ENCODE measurements around the gene SPTLC1. TPM values are rescaled to one million over a fixed set of nuclear protein-coding genes. Genes with fewer than 3 reads are reported as not detected.
A peak's percentile ranks its signal among the peaks of the same experiment; 100 is the strongest.
"Not testable (repeated sequence)": the region's sequence is repeated elsewhere in the genome, so short reads cannot be mapped to it uniquely, and the experiment has no call there.

Gene SPTLC1
- total and polyA plus RNA-seq, 9 donors, result 38.3 to 56.4 (median 42.5) TPM

GRCh38 chr9:92155221-92155620 is 40.0 kb upstream of the SPTLC1 start:
- peaks cover 4% of the 10 kb centered on the region for H3K4me1 ChIP-seq (ENCODE audit: control insufficient read depth, insufficient read depth, low read length)
- no peak overlapping the region for H3K27ac ChIP-seq (ENCODE audit: low read length)
- DNase-seq, result no peak
- H3K27me3 ChIP-seq (ENCODE audit: control insufficient read depth, insufficient read depth, low read length), result no peaks in the 10 kb centered on the region
- H3K36me3 ChIP-seq (ENCODE audit: control insufficient read depth, insufficient read depth, low read length), result no peaks in the 10 kb centered on the region
- H3K4me3 ChIP-seq (ENCODE audit: low read length), result no peak overlapping the region
- WGBS (ENCODE audit: insufficient coverage), result 100% methylated on average over 2 of the region's 12 CpGs
- H3K9me3 ChIP-seq (replicated peaks; ENCODE audit: control insufficient read depth, low read depth, low read length), result no peaks in the 10 kb centered on the region

- DNase-seq, result peak; percentile 56
- H3K9me3 ChIP-seq (replicated peaks; ENCODE audit: control insufficient read depth, low read depth, low read length), result not testable (repeated sequence)
Measured at GRCh38 chr9:92153466-92154415, 38.5 kb upstream of the SPTLC1 start.

DNA sequence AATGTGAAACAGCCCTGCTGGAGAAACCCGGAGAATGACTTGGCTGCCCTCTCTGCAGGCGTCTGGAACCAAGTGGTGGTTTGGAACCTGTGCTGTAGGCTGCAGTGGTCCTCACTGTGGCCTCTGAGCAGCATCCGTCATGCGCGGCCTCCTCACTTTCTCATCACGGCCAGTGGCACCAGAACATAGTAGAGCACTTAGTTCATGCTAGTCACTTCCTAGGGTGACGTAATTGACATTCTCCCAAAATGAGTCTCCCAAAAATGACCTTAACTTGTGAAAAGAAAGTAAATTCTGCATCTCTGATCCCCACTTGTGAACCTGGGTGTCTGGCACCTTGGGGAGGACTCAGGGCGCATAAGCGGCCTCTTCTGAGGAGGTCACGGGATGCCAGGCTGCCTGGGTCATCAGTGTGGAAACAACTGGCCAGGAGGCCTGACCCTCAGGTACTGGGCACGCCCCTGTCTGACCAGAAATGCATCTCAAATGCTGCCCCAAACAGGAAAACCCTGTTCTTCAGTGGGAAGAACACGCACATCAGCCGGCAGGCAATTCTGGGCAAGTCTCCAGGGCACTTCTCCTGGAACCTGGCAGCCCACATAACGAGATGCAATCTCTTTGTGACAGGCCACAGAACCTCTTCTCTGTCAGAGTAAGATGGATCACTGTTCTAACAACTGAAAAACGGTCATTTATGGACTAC is 36.6 kb upstream of the SPTLC1 start:
- Histone ChIP-seq H3K4me1 (ENCODE audit: control insufficient read depth, insufficient read depth, low read length) (peaks cover 12% of the 10 kb centered on the region), H3K9me3 (replicated peaks; ENCODE audit: control insufficient read depth, low read depth, low read length) (no peaks in the 10 kb centered on the region), H3K36me3 (ENCODE audit: control insufficient read depth, insufficient read depth, low read length) (no peaks in the 10 kb centered on the region), H3K27me3 (ENCODE audit: control insufficient read depth, insufficient read depth, low read length) (no peaks in the 10 kb centered on the region), H3K27ac (ENCODE audit: low read length) (no peak overlapping the region), H3K4me3 (ENCODE audit: low read length) (no peak overlapping the region)
- DNase-seq, result no peak
- 62% methylated on average over 9 of the region's 15 CpGs for WGBS (ENCODE audit: insufficient coverage)

More at GRCh38 chr9:92153466-92154415, 38.5 kb upstream of the SPTLC1 start:
- H3K27ac ChIP-seq (ENCODE audit: low read length); H3K4me3 ChIP-seq (ENCODE audit: low read length); H3K4me1 ChIP-seq (ENCODE audit: control insufficient read depth, insufficient read depth, low read length); H3K36me3 ChIP-seq (ENCODE audit: control insufficient read depth, insufficient read depth, low read length); H3K27me3 ChIP-seq (ENCODE audit: control insufficient read depth, insufficient read depth, low read length): not testable (repeated sequence)
- 52% methylated on average over 5 of the region's 10 CpGs for WGBS (ENCODE audit: insufficient coverage)

- H3K9me3 ChIP-seq (replicated peaks; ENCODE audit: control insufficient read depth, low read depth, low read length); H3K36me3 ChIP-seq (ENCODE audit: control insufficient read depth, insufficient read depth, low read length); H3K27me3 ChIP-seq (ENCODE audit: control insufficient read depth, insufficient read depth, low read length); DNase-seq; H3K4me3 ChIP-seq (ENCODE audit: low read length); H3K27ac ChIP-seq (ENCODE audit: low read length): not testable (repeated sequence)
- WGBS (ENCODE audit: insufficient coverage), result no CpG with 5 or more reads among the region's 7 CpGs
- H3K4me1 ChIP-seq (ENCODE audit: control insufficient read depth, insufficient read depth, low read length), result peaks cover 17% of the 10 kb centered on the region
Measured at GRCh38 chr9:92150501-92151470, 35.6 kb upstream of the SPTLC1 start.

- no peaks in the 10 kb centered on the region for H3K36me3 ChIP-seq (ENCODE audit: control insufficient read depth, insufficient read depth, low read length)
- no peaks in the 10 kb centered on the region for H3K27me3 ChIP-seq (ENCODE audit: control insufficient read depth, insufficient read depth, low read length)
- 72% methylated on average over 6 of the region's 8 CpGs for WGBS (ENCODE audit: insufficient coverage)
- H3K4me3 ChIP-seq (ENCODE audit: low read length), result no peak overlapping the region
- H3K27ac ChIP-seq (ENCODE audit: low read length), result no peak overlapping the region
- no peak for DNase-seq
- H3K4me1 ChIP-seq (ENCODE audit: control insufficient read depth, insufficient read depth, low read length), result peaks cover 17% of the 10 kb centered on the region
- H3K9me3 ChIP-seq (replicated peaks; ENCODE audit: control insufficient read depth, low read depth, low read length), result no peaks in the 10 kb centered on the region
Measured at GRCh38 chr9:92147852-92148180, 32.6 kb upstream of the SPTLC1 start.

- DNase-seq, result peak; percentile 58
- H3K4me3 ChIP-seq (ENCODE audit: low read length), result no peak overlapping the region
- no peaks in the 10 kb centered on the region for H3K36me3 ChIP-seq (ENCODE audit: control insufficient read depth, insufficient read depth, low read length)
- peaks cover 17% of the 10 kb centered on the region for H3K4me1 ChIP-seq (ENCODE audit: control insufficient read depth, insufficient read depth, low read length)
- H3K27ac ChIP-seq (ENCODE audit: low read length), result peak overlapping the region; percentile 47
- no peaks in the 10 kb centered on the region for H3K9me3 ChIP-seq (replicated peaks; ENCODE audit: control insufficient read depth, low read depth, low read length)
- 21% methylated on average over 20 of the region's 21 CpGs for WGBS (ENCODE audit: insufficient coverage)
- H3K27me3 ChIP-seq (ENCODE audit: control insufficient read depth, insufficient read depth, low read length), result peaks cover 3% of the 10 kb centered on the region
Measured at GRCh38 chr9:92147030-92147851, 32.0 kb upstream of the SPTLC1 start.

- H3K4me3 ChIP-seq (ENCODE audit: low read length), result no peak overlapping the region
- H3K9me3 ChIP-seq (replicated peaks; ENCODE audit: control insufficient read depth, low read depth, low read length), result no peaks in the 10 kb centered on the region
- WGBS (ENCODE audit: insufficient coverage), result no CpG with 5 or more reads among the region's 3 CpGs
- H3K27ac ChIP-seq (ENCODE audit: low read length), result no peak overlapping the region
- H3K27me3 ChIP-seq (ENCODE audit: control insufficient read depth, insufficient read depth, low read length), result peaks cover 7% of the 10 kb centered on the region
- H3K4me1 ChIP-seq (ENCODE audit: control insufficient read depth, insufficient read depth, low read length), result peaks cover 19% of the 10 kb centered on the region
- peak; percentile 76 for DNase-seq
- no peaks in the 10 kb centered on the region for H3K36me3 ChIP-seq (ENCODE audit: control insufficient read depth, insufficient read depth, low read length)
Measured at GRCh38 chr9:92146610-92147009, 31.4 kb upstream of the SPTLC1 start.

DNA sequence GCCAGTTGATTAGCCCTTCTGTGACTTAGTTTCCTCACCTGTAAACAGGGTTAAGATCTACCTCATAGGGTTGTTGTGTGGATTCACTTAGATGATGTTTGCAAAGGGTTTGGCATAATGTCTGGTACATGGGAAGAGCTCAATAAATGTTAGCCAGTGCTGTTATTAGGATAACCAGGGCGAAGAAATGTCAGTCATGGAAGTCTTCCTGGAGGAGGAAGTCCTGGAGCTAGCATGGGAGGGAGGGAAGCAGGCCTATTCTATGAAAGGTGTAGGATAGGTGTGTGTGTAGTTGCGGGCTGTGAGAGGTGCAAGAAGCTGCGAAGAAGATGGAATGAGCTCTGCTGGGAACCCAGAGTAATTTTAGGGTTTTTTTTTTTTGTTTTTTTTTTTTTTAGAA is 30.6 kb upstream of the SPTLC1 start:
- not testable (repeated sequence) for H3K36me3 ChIP-seq (ENCODE audit: control insufficient read depth, insufficient read depth, low read length)
- WGBS (ENCODE audit: insufficient coverage), result 90% methylated on average over 3 of the region's 3 CpGs

GRCh38 chr9:92142329-92142728 is 27.1 kb upstream of the SPTLC1 start:
- Histone ChIP-seq H3K27me3 (ENCODE audit: control insufficient read depth, insufficient read depth, low read length) (peaks cover 15% of the 10 kb centered on the region), H3K4me1 (ENCODE audit: control insufficient read depth, insufficient read depth, low read length) (peaks cover 22% of the 10 kb centered on the region), H3K9me3 (replicated peaks; ENCODE audit: control insufficient read depth, low read depth, low read length) (no peaks in the 10 kb centered on the region), H3K36me3 (ENCODE audit: control insufficient read depth, insufficient read depth, low read length) (no peaks in the 10 kb centered on the region), H3K27ac (ENCODE audit: low read length) (no peak overlapping the region), H3K4me3 (ENCODE audit: low read length) (no peak overlapping the region)
- no peak for DNase-seq
- 30% methylated on average over 2 of the region's 8 CpGs for WGBS (ENCODE audit: insufficient coverage)

More for the DNA sequence above, 30.6 kb upstream of the SPTLC1 start:
- peaks cover 22% of the 10 kb centered on the region for H3K4me1 ChIP-seq (ENCODE audit: control insufficient read depth, insufficient read depth, low read length)
- DNase-seq; H3K9me3 ChIP-seq (replicated peaks; ENCODE audit: control insufficient read depth, low read depth, low read length); H3K4me3 ChIP-seq (ENCODE audit: low read length); H3K27ac ChIP-seq (ENCODE audit: low read length): not testable (repeated sequence)
- peaks cover 10% of the 10 kb centered on the region for H3K27me3 ChIP-seq (ENCODE audit: control insufficient read depth, insufficient read depth, low read length)

All from muscle of leg (tissue), 11 donors.